Ishikawa (cell line): Measurements from ENCODE around the gene CHMP5.

ENCODE experiments used
- CEBPB ChIP-seq: IDR thresholded peaks from 2 replicates; pipeline ENCODE4 v1.6.1; 2012
- CREB1 ChIP-seq: IDR thresholded peaks from 2 replicates; pipeline ENCODE4 v1.6.1; 2012; ENCODE audit warnings: low read depth
- EGR1 ChIP-seq: IDR thresholded peaks from 2 replicates; pipeline ENCODE4 v1.6.1; 2012
- EP300 ChIP-seq: IDR thresholded peaks from 2 replicates; pipeline ENCODE4 v1.6.1; 2012; ENCODE audit warnings: borderline replicate concordance
- FOXM1 ChIP-seq: IDR thresholded peaks from 2 replicates; pipeline ENCODE4 v1.6.1; 2012; ENCODE audit warnings: low read depth, borderline replicate concordance
- NFIC ChIP-seq: IDR thresholded peaks from 2 replicates; pipeline ENCODE4 v1.6.1; 2012
- RAD21 ChIP-seq: IDR thresholded peaks from 2 replicates; pipeline ENCODE4 v1.6.1; 2012; ENCODE audit warnings: low read depth
- TAF1 ChIP-seq: IDR thresholded peaks from 2 replicates; pipeline ENCODE4 v1.6.1; 2012; ENCODE audit warnings: low read depth, mild to moderate bottlenecking
- TCF12 ChIP-seq: IDR thresholded peaks from 2 replicates; pipeline ENCODE4 v1.6.1; 2012; ENCODE audit warnings: low read depth
- TEAD4 ChIP-seq: IDR thresholded peaks from 2 replicates; pipeline ENCODE4 v1.6.1; 2012
- YY1 ChIP-seq: IDR thresholded peaks from 2 replicates; pipeline ENCODE4 v1.6.1; 2012; ENCODE audit warnings: low read depth
- ZBTB7A ChIP-seq: IDR thresholded peaks from 2 replicates; pipeline ENCODE4 v1.6.1; 2012; ENCODE audit warnings: low read depth
- TF ChIP-seq, protein P1 (sequence below): IDR thresholded peaks from 2 replicates; pipeline ENCODE4 v1.6.1; 2012
- TF ChIP-seq, protein P2 (sequence below): IDR thresholded peaks from 2 replicates; pipeline ENCODE4 v1.6.1; 2012
- TF ChIP-seq, protein P3 (sequence below): IDR thresholded peaks from 2 replicates; pipeline ENCODE4 v1.6.1; 2012; ENCODE audit warnings: low read depth, mild to moderate bottlenecking

The CHMP5 gene

DNA sequence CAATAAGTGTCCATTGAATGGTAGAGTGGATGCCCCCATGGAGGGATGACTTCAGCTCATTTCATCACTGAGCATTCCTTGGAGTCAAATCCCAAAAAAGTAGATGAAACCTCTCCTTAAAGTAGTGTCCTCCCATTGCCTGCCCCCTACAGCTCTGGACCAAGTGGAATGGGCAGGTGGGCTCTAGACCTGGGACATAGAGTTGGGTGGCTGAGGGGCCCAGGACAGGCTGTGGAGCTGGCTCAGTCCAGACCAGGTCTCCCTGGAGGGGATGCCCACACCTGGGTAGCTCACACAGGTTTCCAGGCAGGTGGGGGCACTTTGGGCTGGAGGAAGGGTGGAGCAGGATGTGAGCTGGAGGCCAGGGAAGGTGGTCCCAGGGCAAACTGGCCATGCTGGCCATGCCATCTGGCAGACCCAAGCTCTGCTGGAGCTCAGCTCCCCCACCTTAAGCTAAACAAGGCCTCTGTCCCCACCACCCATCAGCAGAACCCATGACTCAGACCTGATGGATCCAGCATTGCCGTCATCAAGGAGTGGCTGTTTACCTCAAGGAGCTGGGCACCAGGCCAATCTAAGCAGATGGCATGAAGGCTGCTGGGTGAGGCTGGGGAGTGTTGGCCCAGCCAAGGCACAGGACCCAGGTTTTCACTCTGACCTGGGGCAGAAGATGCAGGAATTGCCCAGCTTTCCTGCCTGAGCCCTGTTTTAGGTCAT, 31.1 kb upstream of the CHMP5 start:
- TF ChIP-seq EGR1 (no peak), TEAD4 (0 out of 2 replicates have a peak, but pooled peaks have one; percentile 36), EP300 (peak; percentile 82), YY1 (no peak), NFIC (peak; percentile 92), FOXM1 (no peak), TCF12 (peak; percentile 81), TAF1 (no peak)
- TF ChIP-seq, protein P1, sequence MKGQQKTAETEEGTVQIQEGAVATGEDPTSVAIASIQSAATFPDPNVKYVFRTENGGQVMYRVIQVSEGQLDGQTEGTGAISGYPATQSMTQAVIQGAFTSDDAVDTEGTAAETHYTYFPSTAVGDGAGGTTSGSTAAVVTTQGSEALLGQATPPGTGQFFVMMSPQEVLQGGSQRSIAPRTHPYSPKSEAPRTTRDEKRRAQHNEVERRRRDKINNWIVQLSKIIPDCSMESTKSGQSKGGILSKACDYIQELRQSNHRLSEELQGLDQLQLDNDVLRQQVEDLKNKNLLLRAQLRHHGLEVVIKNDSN: 0 out of 2 replicates have a peak, but pooled peaks have one; percentile 8
- TF ChIP-seq, protein P2, sequence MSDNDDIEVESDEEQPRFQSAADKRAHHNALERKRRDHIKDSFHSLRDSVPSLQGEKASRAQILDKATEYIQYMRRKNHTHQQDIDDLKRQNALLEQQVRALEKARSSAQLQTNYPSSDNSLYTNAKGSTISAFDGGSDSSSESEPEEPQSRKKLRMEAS: peak; percentile 28; the same call in 1 of the 2 replicates

DNA sequence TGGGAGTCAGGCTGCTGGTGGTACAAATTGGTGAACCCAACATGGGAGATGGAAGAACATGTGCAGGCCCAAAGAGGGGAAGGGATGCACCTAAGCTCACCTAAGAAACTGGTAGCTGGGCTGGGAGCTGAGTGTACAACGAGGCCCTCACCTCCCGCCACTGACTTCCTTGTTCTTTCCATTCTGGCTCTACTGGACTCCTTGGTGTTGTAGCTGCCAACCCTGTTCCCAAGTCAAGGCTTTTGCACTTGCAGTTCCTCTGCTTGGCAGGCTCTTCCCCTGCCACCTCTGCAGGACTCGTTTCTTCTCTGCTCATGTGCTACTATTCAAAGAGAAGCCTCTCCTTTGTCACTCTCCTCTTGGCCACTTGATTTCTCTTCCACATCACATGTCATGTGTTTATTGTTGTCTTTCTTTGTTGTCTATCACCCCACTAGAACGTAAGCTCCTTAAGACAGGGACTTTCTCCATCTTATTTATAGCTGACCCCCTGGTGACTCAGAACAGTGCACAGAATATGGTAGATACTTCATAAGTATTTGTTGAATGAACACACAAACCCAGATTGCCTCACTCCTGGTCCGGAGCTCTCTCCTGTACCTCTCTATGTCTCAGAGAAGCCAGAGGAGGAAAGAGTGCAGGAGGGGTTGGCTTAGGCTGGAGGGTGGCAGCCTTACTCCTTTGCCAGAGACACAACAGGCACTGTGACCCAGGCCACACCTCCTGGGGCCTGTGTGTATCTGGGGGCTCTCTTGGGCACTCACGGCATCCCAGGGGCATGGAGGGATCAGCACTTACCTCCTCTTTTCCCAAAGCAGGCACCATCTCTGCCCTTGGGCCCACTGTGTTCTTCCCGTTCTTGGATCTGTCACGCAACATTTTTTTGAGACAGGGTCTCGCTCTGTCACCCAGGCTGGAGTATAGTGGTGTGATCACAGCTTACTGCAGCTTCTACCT, 30.1 kb upstream of the CHMP5 start:
- TF ChIP-seq, protein P1: no peak
- TF ChIP-seq CREB1 (no peak), NFIC (no peak), ZBTB7A (no peak), TCF12 (no peak), EP300 (no peak)
- TF ChIP-seq, protein P2: no peak

DNA sequence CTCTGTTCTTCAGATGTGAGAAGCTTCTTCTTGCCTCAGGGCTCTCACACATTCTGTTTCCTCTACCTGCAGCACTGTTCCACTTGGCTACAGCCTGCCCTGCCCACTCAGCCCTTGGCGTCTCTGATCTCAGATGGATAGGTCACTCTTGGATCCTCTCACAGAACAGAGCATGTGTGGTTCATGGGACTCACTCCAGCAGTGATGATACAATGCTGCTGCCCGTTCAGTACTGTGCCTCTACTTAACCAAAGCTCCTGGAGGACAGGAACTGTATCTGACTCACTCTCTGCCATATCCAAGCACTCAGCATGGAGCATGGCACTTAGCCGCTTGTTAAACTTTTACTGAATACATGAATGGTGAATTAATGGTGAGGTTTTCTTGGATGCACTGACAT, 28.3 kb upstream of the CHMP5 start:
- TF ChIP-seq TCF12 (no peak), FOXM1 (no peak), NFIC (no peak), CEBPB (no peak), RAD21 (no peak), TEAD4 (no peak), EGR1 (no peak), CREB1 (no peak), EP300 (no peak), ZBTB7A (no peak), TAF1 (no peak), YY1 (no peak)
- TF ChIP-seq, protein P1: no peak
- TF ChIP-seq, protein P2: no peak
- TF ChIP-seq, protein P3, sequence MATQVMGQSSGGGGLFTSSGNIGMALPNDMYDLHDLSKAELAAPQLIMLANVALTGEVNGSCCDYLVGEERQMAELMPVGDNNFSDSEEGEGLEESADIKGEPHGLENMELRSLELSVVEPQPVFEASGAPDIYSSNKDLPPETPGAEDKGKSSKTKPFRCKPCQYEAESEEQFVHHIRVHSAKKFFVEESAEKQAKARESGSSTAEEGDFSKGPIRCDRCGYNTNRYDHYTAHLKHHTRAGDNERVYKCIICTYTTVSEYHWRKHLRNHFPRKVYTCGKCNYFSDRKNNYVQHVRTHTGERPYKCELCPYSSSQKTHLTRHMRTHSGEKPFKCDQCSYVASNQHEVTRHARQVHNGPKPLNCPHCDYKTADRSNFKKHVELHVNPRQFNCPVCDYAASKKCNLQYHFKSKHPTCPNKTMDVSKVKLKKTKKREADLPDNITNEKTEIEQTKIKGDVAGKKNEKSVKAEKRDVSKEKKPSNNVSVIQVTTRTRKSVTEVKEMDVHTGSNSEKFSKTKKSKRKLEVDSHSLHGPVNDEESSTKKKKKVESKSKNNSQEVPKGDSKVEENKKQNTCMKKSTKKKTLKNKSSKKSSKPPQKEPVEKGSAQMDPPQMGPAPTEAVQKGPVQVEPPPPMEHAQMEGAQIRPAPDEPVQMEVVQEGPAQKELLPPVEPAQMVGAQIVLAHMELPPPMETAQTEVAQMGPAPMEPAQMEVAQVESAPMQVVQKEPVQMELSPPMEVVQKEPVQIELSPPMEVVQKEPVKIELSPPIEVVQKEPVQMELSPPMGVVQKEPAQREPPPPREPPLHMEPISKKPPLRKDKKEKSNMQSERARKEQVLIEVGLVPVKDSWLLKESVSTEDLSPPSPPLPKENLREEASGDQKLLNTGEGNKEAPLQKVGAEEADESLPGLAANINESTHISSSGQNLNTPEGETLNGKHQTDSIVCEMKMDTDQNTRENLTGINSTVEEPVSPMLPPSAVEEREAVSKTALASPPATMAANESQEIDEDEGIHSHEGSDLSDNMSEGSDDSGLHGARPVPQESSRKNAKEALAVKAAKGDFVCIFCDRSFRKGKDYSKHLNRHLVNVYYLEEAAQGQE: no peak

DNA sequence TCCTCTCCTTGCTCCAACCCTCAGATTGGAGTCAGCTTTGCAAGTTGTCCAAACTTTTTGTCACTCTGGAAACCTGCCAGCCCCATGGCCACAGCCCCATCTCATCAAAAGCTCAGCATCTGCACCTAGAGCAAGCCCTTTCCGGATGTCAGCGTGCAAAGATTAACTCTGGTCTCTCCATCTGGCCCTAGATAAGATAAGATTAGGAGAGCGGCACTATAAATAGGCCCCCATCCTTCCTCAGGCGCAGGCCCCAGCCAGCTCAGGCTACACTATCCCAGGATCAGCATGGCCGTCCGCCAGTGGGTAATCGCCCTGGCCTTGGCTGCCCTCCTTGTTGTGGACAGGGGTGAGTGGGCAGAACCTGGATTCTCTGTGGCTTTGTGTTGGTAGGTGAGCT, 24.9 kb upstream of the CHMP5 start, which contains the start of gene SPINK4:
TSS of gene SPINK4 (plus strand) at position 247 of the 400 bp plus-strand sequence. CDS start at position 289, 42 bp downstream.
- no peak for TF ChIP-seq TEAD4
- TF ChIP-seq FOXM1: no peak
- TF ChIP-seq, protein P1: no peak
- TF ChIP-seq YY1: no peak
- TF ChIP-seq NFIC: no peak
- no peak for TF ChIP-seq TCF12
- no peak for TF ChIP-seq CREB1
- TF ChIP-seq EGR1: no peak
- TF ChIP-seq TAF1: no peak
- TF ChIP-seq CEBPB: no peak
- no peak for TF ChIP-seq ZBTB7A
- TF ChIP-seq EP300: no peak
- TF ChIP-seq RAD21: no peak
- TF ChIP-seq, protein P2: no peak
- TF ChIP-seq, protein P3: no peak
